Gastrocnemius medialis (tissue), 4 donors: ENCODE results near the gene SLC7A6OS. TPM values are rescaled to one million over a fixed set of nuclear protein-coding genes. Genes with fewer than 3 reads are reported as not detected.

Experiments
- ATAC-seq, 2 donors: fragments of 150-250 bp; one replicate each; pipeline ENCODE4 v1.9.1; 2016
- DNase-seq, 2 donors: peaks; one replicate each; pipeline ENCODE4 v3.0.0-alpha.2; 2019
- H3K27ac ChIP-seq, 4 donors: fragments of 200-600 bp; sonication (generic); 1 replicate in 1 of 4; 2 replicates in 3 of 4; pipeline ENCODE4 v1.5.1; 2016 to 2018; ENCODE audit warnings: mild to moderate bottlenecking in 2 of 4, moderate library complexity in 1 of 4
- H3K27me3 ChIP-seq, 3 donors: fragments of 200-600 bp; sonication (generic) in 2 of 3; 1 replicate in 1 of 3; 2 replicates in 2 of 3; pipeline versions ENCODE4 v1.5.1 to v1.6.0; 2016 to 2019; ENCODE audit warnings: mild to moderate bottlenecking in 1 of 3, moderate library complexity in 1 of 3
- H3K36me3 ChIP-seq, 2 donors: fragments of 200-600 bp; sonication (generic) in 1 of 2; one replicate each; pipeline ENCODE4 v1.5.1; 2017 to 2018
- H3K4me1 ChIP-seq, 2 donors: fragments of 200-600 bp; sonication (generic) in 1 of 2; one replicate each; pipeline ENCODE4 v1.5.1; 2016 to 2017; ENCODE audit warnings: mild to moderate bottlenecking in 2 of 2
- H3K4me3 ChIP-seq, 4 donors: fragments of 200-600 bp; sonication (generic) in 3 of 4; 1 replicate in 1 of 4; 2 replicates in 3 of 4; pipeline ENCODE4 v1.5.1; 2016 to 2019; ENCODE audit warnings: mild to moderate bottlenecking in 2 of 4
- H3K9me3 ChIP-seq, 3 donors: fragments of 200-600 bp; sonication (generic) in 2 of 3; 1 replicate in 1 of 3; 2 replicates in 2 of 3; pipeline ENCODE4 v1.5.1; 2016 to 2019
- POLR2A ChIP-seq, 2 donors: fragments of 450-650 bp; IDR thresholded peaks; one replicate each; pipeline ENCODE4 v1.6.1; 2017; ENCODE audit warnings: antibody characterized with exemption in 2 of 2, mild to moderate bottlenecking in 2 of 2, moderate library complexity in 2 of 2
- in situ Hi-C, 4 donors: fragments of 200-750 bp; cut with MboI; loops; one replicate each; pipeline versions ENCODE4 v1.15.0 to v1.8.0; 2017; ENCODE audit warnings: low sequenced_read_pairs in 4 of 4
- intact Hi-C: fragments of 100-400 bp; cut with DNase I; formaldehyde crosslinking; loops from one replicate; pipeline ENCODE4 v1.15.1; 2023; ENCODE audit warnings: low total_unique reads
- total RNA-seq, 4 donors: library from RNA; depleted of rRNA; stranded (reverse); fragments of >200 nt; gene quantifications; one replicate each; pipeline versions ENCODE4 v1.1.0 to v1.2.3, GENCODE V29; 2016
- TF ChIP-seq, protein P1 (sequence below), 5 experiments: fragments of 450-650 bp in 3 of 5; fragments of 200-600 bp in 2 of 5; sonication (generic) in 2 of 5; IDR thresholded peaks in 4 of 5; conservative IDR thresholded peaks in 1 of 5; 1 replicate in 4 of 5; 2 replicates in 1 of 5; pipeline ENCODE4 v1.5.1; 2016 to 2019; ENCODE audit warnings: antibody characterized with exemption in 5 of 5, mild to moderate bottlenecking in 3 of 5, moderate library complexity in 3 of 5

SLC7A6OS gene
- total RNA-seq, 4 donors from 2014 or later = 5.0 to 8.8 (median 7.3) TPM

DNA sequence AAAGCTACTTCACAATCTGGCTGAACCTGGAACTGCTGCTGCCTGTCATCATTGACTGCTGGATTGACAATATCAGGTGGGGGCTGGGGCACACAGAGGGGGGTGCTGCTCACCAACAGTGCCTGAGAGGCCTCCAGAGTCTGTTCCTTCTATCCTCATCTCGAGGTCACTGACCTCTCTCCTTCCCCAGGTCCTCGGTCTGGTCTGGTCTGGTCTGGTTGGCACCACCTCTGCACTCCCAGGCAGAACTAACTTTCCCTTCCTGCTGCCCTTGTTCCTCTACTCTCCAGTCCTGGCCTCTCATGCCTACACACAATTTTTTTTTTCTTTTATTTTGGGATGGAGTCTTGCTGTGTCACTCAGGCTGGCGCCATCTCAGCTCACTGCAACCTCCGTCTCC, 61.4 kb downstream of the SLC7A6OS start:
- in situ Hi-C loops = loop anchor here in 1 of 4 donors (25.0 kb wide), 1 partner anchor 437 kb away; the partner anchor contains the start of genes RANBP10 and TSNAXIP1
- DNase-seq (no peak), ATAC-seq (no peak)
- Histone ChIP-seq H3K27ac (peak overlapping the region; percentile 95 to 100 (median 99)), H3K36me3 (peaks cover 0 to 39% of the 10 kb centered on the region in 2 donors), H3K9me3 (no peaks in the 10 kb centered on the region), H3K4me1 (peaks cover 77 to 84% of the 10 kb centered on the region in 2 donors), H3K4me3 (no peak overlapping the region), H3K27me3 (no peaks in the 10 kb centered on the region)
- intact Hi-C loops = loop anchor here (5.0 kb wide), 1 partner anchor 63 kb away; the partner anchor contains the start of genes PRMT7 and SLC7A6OS
- TF ChIP-seq, protein P1, sequence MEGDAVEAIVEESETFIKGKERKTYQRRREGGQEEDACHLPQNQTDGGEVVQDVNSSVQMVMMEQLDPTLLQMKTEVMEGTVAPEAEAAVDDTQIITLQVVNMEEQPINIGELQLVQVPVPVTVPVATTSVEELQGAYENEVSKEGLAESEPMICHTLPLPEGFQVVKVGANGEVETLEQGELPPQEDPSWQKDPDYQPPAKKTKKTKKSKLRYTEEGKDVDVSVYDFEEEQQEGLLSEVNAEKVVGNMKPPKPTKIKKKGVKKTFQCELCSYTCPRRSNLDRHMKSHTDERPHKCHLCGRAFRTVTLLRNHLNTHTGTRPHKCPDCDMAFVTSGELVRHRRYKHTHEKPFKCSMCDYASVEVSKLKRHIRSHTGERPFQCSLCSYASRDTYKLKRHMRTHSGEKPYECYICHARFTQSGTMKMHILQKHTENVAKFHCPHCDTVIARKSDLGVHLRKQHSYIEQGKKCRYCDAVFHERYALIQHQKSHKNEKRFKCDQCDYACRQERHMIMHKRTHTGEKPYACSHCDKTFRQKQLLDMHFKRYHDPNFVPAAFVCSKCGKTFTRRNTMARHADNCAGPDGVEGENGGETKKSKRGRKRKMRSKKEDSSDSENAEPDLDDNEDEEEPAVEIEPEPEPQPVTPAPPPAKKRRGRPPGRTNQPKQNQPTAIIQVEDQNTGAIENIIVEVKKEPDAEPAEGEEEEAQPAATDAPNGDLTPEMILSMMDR (IDR thresholded peaks at IDR 0.05 in 4 of 5, conservative IDR thresholded peaks at IDR 0.05 in 1 of 5) = no peak
- TF ChIP-seq POLR2A (IDR thresholded peaks at IDR 0.05) = no peak

Other genes with a start within 250 kb of the SLC7A6OS start
- gene NFATC3, start 225.6 kb downstream of the SLC7A6OS start, total RNA-seq = 10 to 100 TPM; 47.9 to 72.7 (median 70.7) TPM
- gene ESRP2, start 74.8 kb downstream of the SLC7A6OS start, total RNA-seq = under 1 TPM in 3 of 4 donors, not detected in 1; 0.11 to 0.51 (median 0.13) TPM
- gene PLA2G15, start 65.6 kb downstream of the SLC7A6OS start, total RNA-seq = 10 to 100 TPM; 67.8 to 91.3 (median 84.8) TPM
- gene SLC7A6, start 46.4 kb downstream of the SLC7A6OS start, total RNA-seq = 100 to 1,000 TPM in 3 of 4 donors, 10 to 100 TPM in 1; 97.3 to 205 (median 117) TPM
- 10 to 100 TPM; 22.2 to 41.0 (median 32.8) TPM for gene PRMT7, start 73 bp upstream of the SLC7A6OS start, total RNA-seq
- 1 to 10 TPM in 1 of 4 donors, not detected in 3; 2.3 TPM for gene SMPD3, start 137.6 kb upstream of the SLC7A6OS start, total RNA-seq
- 10 to 100 TPM in 2 of 4 donors, 1 to 10 TPM in 2; 8.2 to 36.6 (median 9.9) TPM for gene ZFP90, start 228.3 kb upstream of the SLC7A6OS start, total RNA-seq